ENCODE results near the gene LAMA4.

DNA sequence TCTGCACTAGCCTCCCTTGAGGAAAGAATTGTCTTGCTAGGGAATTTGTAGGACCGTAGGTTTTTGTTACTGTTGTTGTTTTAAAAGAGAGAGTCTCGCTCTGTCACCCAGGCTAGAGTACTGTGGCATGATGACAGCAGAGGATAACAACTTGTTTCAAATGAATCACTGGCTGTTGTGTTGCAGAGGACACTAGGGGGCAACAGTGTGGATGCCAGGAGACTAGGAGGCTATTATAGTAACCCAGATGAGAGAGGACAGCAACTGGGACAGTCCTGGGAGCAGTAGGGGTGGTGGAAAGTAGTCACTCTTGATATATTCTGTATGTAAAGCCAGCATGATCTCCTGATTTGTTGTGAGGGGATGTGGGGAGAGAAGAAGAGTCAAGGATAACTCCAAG lies 41.8 kb upstream of the LAMA4 start:
- TF ChIP-seq POLR2A (IDR thresholded peaks at IDR 0.05; ENCODE audit: low read depth, low read length) (no peak), POLR2AphosphoS5 (IDR thresholded peaks at IDR 0.05; ENCODE audit: low read depth, low read length) (no peak), TAF1 (IDR thresholded peaks at IDR 0.05; ENCODE audit: low read depth, low read length) (no peak)
